ENCODE measurements around the gene CENPC.
"Not testable (repeated sequence)": the region's sequence is repeated elsewhere in the genome, so short reads cannot be mapped to it uniquely, and the experiment has no call there.

DNA sequence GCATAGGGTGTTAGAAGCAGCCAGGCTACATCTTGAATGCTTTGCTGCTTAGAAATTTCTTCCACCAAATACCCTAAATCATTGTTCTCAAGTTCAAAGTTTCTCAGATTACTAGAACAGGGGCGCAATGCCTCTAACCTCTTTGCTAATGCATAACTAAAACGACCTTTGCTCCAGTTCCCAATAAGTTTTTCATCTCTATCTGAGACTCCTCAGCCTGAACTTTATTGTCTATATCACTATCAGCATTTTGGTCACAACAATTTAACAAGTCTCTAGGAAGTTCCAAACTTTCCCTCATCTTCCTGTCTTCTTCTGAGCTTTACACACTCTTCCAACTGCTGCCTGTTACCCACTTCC lies 92.5 kb downstream of the CENPC start:
- TF ChIP-seq, protein P1, sequence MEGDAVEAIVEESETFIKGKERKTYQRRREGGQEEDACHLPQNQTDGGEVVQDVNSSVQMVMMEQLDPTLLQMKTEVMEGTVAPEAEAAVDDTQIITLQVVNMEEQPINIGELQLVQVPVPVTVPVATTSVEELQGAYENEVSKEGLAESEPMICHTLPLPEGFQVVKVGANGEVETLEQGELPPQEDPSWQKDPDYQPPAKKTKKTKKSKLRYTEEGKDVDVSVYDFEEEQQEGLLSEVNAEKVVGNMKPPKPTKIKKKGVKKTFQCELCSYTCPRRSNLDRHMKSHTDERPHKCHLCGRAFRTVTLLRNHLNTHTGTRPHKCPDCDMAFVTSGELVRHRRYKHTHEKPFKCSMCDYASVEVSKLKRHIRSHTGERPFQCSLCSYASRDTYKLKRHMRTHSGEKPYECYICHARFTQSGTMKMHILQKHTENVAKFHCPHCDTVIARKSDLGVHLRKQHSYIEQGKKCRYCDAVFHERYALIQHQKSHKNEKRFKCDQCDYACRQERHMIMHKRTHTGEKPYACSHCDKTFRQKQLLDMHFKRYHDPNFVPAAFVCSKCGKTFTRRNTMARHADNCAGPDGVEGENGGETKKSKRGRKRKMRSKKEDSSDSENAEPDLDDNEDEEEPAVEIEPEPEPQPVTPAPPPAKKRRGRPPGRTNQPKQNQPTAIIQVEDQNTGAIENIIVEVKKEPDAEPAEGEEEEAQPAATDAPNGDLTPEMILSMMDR (IDR thresholded peaks at IDR 0.05), result not testable (repeated sequence)
- not testable (repeated sequence) for TF ChIP-seq POLR2A, EP300 (IDR thresholded peaks at IDR 0.05)

All from tibial nerve (tissue), 4 donors.